GM10266 (cell line): Measurements from ENCODE around the gene GPR15LG.

Experiments used
- DNase-seq: peaks from one replicate; pipeline ENCODE4 v3.0.0; 2012; ENCODE audit errors: extremely low spot score
- CTCF ChIP-seq: IDR thresholded peaks from 2 replicates; pipeline ENCODE4 v1.5.1; 2012; ENCODE audit warnings: mild to moderate bottlenecking, low read depth; ENCODE audit not compliant: control insufficient read depth, insufficient read depth; ENCODE audit errors: missing control alignments

The GPR15LG gene

GRCh38 chr10:84201244-84201606, 27.6 kb downstream of the GPR15LG start:
- no peak for TF ChIP-seq CTCF
- no peak for DNase-seq

GRCh38 chr10:84201682-84202081, 28.1 kb downstream of the GPR15LG start:
- no peak for TF ChIP-seq CTCF
- no peak for DNase-seq

- DNase-seq: no peak
Observed at GRCh38 chr10:84202349-84202748, 28.7 kb downstream of the GPR15LG start.

GRCh38 chr10:84204122-84204521, 30.5 kb downstream of the GPR15LG start:
- TF ChIP-seq CTCF: peak; percentile 64
- peak; percentile 76 for DNase-seq

More at GRCh38 chr10:84202349-84202748, 28.7 kb downstream of the GPR15LG start:
- no peak for TF ChIP-seq CTCF

- no peak for TF ChIP-seq CTCF
- DNase-seq: no peak
Observed at GRCh38 chr10:84204610-84205009, 31.0 kb downstream of the GPR15LG start.

- TF ChIP-seq CTCF: peak; percentile 90
- peak; percentile 80 for DNase-seq
Observed at GRCh38 chr10:84205049-84205852, 31.6 kb downstream of the GPR15LG start.

- no peak for TF ChIP-seq CTCF
- DNase-seq: no peak
Observed at GRCh38 chr10:84205853-84206525, 32.4 kb downstream of the GPR15LG start.
